ENCODE data around the gene CCSER2.

Gene CCSER2

GRCh38 chr10:84563868-84564267 lies 235.5 kb downstream of the CCSER2 start:
- H3K27me3 ChIP-seq (ENCODE audit: insufficient read depth, low read length), result peaks cover 28% of the 10 kb centered on the region

GRCh38 chr10:84565881-84566582 lies 237.6 kb downstream of the CCSER2 start:
- no peak overlapping the region for H3K27ac ChIP-seq (ENCODE audit: low read depth, low read length)

More at GRCh38 chr10:84563868-84564267, 235.5 kb downstream of the CCSER2 start:
- no peaks in the 10 kb centered on the region for H3K4me1 ChIP-seq (ENCODE audit: control insufficient read depth, insufficient read depth, low read length, unreplicated experiment)
- H3K27ac ChIP-seq (ENCODE audit: low read depth, low read length), result no peak overlapping the region
- H2AFZ ChIP-seq (ENCODE audit: low read length, unreplicated experiment), result no peak overlapping the region
- H3K36me3 ChIP-seq (ENCODE audit: insufficient read depth, low read length), result no peaks in the 10 kb centered on the region
- H3K79me2 ChIP-seq (ENCODE audit: control insufficient read depth, insufficient read depth, low read length, unreplicated experiment), result no peaks in the 10 kb centered on the region
- H3K4me3 ChIP-seq (ENCODE audit: low read depth, low read length), result no peak overlapping the region

GRCh38 chr10:84567133-84567532 lies 238.7 kb downstream of the CCSER2 start:
- H3K79me2 ChIP-seq (ENCODE audit: control insufficient read depth, insufficient read depth, low read length, unreplicated experiment), result no peaks in the 10 kb centered on the region
- no peak overlapping the region for H3K4me3 ChIP-seq (ENCODE audit: low read depth, low read length)
- no peak overlapping the region for H2AFZ ChIP-seq (ENCODE audit: low read length, unreplicated experiment)
- H3K27me3 ChIP-seq (ENCODE audit: insufficient read depth, low read length), result peaks cover 33% of the 10 kb centered on the region
- H3K36me3 ChIP-seq (ENCODE audit: insufficient read depth, low read length), result no peaks in the 10 kb centered on the region
- no peaks in the 10 kb centered on the region for H3K4me1 ChIP-seq (ENCODE audit: control insufficient read depth, insufficient read depth, low read length, unreplicated experiment)
- no peak overlapping the region for H3K27ac ChIP-seq (ENCODE audit: low read depth, low read length)

More at GRCh38 chr10:84565881-84566582, 237.6 kb downstream of the CCSER2 start:
- Histone ChIP-seq H3K79me2 (ENCODE audit: control insufficient read depth, insufficient read depth, low read length, unreplicated experiment) (no peaks in the 10 kb centered on the region), H3K27me3 (ENCODE audit: insufficient read depth, low read length) (peaks cover 33% of the 10 kb centered on the region), H3K36me3 (ENCODE audit: insufficient read depth, low read length) (no peaks in the 10 kb centered on the region), H3K4me1 (ENCODE audit: control insufficient read depth, insufficient read depth, low read length, unreplicated experiment) (no peaks in the 10 kb centered on the region), H2AFZ (ENCODE audit: low read length, unreplicated experiment) (no peak overlapping the region), H3K4me3 (ENCODE audit: low read depth, low read length) (no peak overlapping the region)

Measured in ACC112 (cell line).